Muscle layer of duodenum (tissue), 2 donors: Measurements from ENCODE around the gene MYRIP.

Experiments used
- H3K27ac ChIP-seq: one replicate; pipeline ENCODE4 v1.7.0; 2013; ENCODE audit warnings: mild to moderate bottlenecking, low read length
- H3K27me3 ChIP-seq: one replicate; pipeline ENCODE4 v1.7.0; 2013; ENCODE audit warnings: low read depth, mild to moderate bottlenecking, control low read depth, low read length
- H3K36me3 ChIP-seq, 2 donors: one replicate each; pipeline ENCODE4 v1.7.0; 2013; ENCODE audit warnings: low read length in 2 of 2, control low read depth in 1 of 2, mild to moderate bottlenecking in 1 of 2; ENCODE audit not compliant: insufficient read depth in 2 of 2, control insufficient read depth in 1 of 2
- H3K4me1 ChIP-seq, 2 donors: one replicate each; pipeline ENCODE4 v1.7.0; 2013; ENCODE audit warnings: low read length in 2 of 2, mild to moderate bottlenecking in 2 of 2, control low read depth in 1 of 2, moderate library complexity in 1 of 2; ENCODE audit not compliant: insufficient read depth in 2 of 2, control insufficient read depth in 1 of 2
- H3K4me3 ChIP-seq, 2 donors: one replicate each; pipeline ENCODE4 v1.7.0; 2013; ENCODE audit warnings: low read length in 2 of 2, low read depth in 1 of 2, mild to moderate bottlenecking in 1 of 2
- H3K9me3 ChIP-seq, 2 donors: one replicate each; pipeline ENCODE4 v1.7.0; 2013; ENCODE audit warnings: low read length in 2 of 2, control low read depth in 1 of 2, mild to moderate bottlenecking in 1 of 2; ENCODE audit not compliant: control insufficient read depth in 1 of 2
- donor health status: healthy.

The MYRIP gene

GRCh38 chr3:40088527-40089170, 279.2 kb downstream of the MYRIP start:
- Histone ChIP-seq H3K4me3 (no peak overlapping the region), H3K9me3 (no peaks in the 10 kb centered on the region), H3K4me1 (no peaks in the 10 kb centered on the region), H3K27ac (no peak overlapping the region), H3K27me3 (no peaks in the 10 kb centered on the region), H3K36me3 (no peaks in the 10 kb centered on the region)

GRCh38 chr3:40096661-40097111, 287.3 kb downstream of the MYRIP start:
- Histone ChIP-seq H3K36me3 (no peaks in the 10 kb centered on the region), H3K27me3 (no peaks in the 10 kb centered on the region), H3K9me3 (peaks cover 0 to 6% of the 10 kb centered on the region in 2 donors), H3K4me3 (no peak overlapping the region), H3K27ac (no peak overlapping the region), H3K4me1 (no peaks in the 10 kb centered on the region)

- Histone ChIP-seq H3K36me3 (no peaks in the 10 kb centered on the region), H3K4me3 (no peak overlapping the region), H3K27me3 (no peaks in the 10 kb centered on the region), H3K9me3 (peaks cover 0 to 12% of the 10 kb centered on the region in 2 donors), H3K27ac (no peak overlapping the region), H3K4me1 (no peaks in the 10 kb centered on the region)
Measured at GRCh38 chr3:40097131-40098117, 288.0 kb downstream of the MYRIP start.

GRCh38 chr3:40098261-40098759, 288.9 kb downstream of the MYRIP start:
- no peaks in the 10 kb centered on the region for H3K27me3 ChIP-seq
- H3K9me3 ChIP-seq = peaks cover 0 to 12% of the 10 kb centered on the region in 2 donors
- H3K4me1 ChIP-seq = no peaks in the 10 kb centered on the region
- no peak overlapping the region for H3K27ac ChIP-seq
- H3K4me3 ChIP-seq = no peak overlapping the region
- H3K36me3 ChIP-seq = no peaks in the 10 kb centered on the region

- H3K4me3 ChIP-seq = no peak overlapping the region
- H3K27me3 ChIP-seq = no peaks in the 10 kb centered on the region
- no peak overlapping the region for H3K27ac ChIP-seq
- H3K36me3 ChIP-seq = no peaks in the 10 kb centered on the region
- H3K4me1 ChIP-seq = no peaks in the 10 kb centered on the region
- peaks cover 0 to 12% of the 10 kb centered on the region in 2 donors for H3K9me3 ChIP-seq
Measured at GRCh38 chr3:40099871-40100270, 290.5 kb downstream of the MYRIP start.

- peaks cover 0 to 12% of the 10 kb centered on the region in 2 donors for H3K9me3 ChIP-seq
- H3K4me1 ChIP-seq = no peaks in the 10 kb centered on the region
- H3K4me3 ChIP-seq = no peak overlapping the region
- no peak overlapping the region for H3K27ac ChIP-seq
- no peaks in the 10 kb centered on the region for H3K36me3 ChIP-seq
- H3K27me3 ChIP-seq = no peaks in the 10 kb centered on the region
Measured at GRCh38 chr3:40102182-40102581, 292.8 kb downstream of the MYRIP start.

GRCh38 chr3:40103829-40104228, 294.4 kb downstream of the MYRIP start:
- Histone ChIP-seq H3K4me3 (no peak overlapping the region), H3K27ac (no peak overlapping the region), H3K36me3 (no peaks in the 10 kb centered on the region), H3K27me3 (no peaks in the 10 kb centered on the region), H3K9me3 (peaks cover 0 to 12% of the 10 kb centered on the region in 2 donors), H3K4me1 (no peaks in the 10 kb centered on the region)

GRCh38 chr3:40104441-40104840, 295.0 kb downstream of the MYRIP start:
- Histone ChIP-seq H3K27me3 (no peaks in the 10 kb centered on the region), H3K27ac (no peak overlapping the region)

GRCh38 chr3:40108643-40109042, 299.2 kb downstream of the MYRIP start:
- Histone ChIP-seq H3K27me3 (no peaks in the 10 kb centered on the region), H3K4me3 (no peak overlapping the region), H3K27ac (no peak overlapping the region), H3K9me3 (no peaks in the 10 kb centered on the region), H3K4me1 (no peaks in the 10 kb centered on the region), H3K36me3 (no peaks in the 10 kb centered on the region)

More at GRCh38 chr3:40104441-40104840, 295.0 kb downstream of the MYRIP start:
- Histone ChIP-seq H3K36me3 (no peaks in the 10 kb centered on the region), H3K9me3 (peaks cover 0 to 12% of the 10 kb centered on the region in 2 donors), H3K4me1 (no peaks in the 10 kb centered on the region), H3K4me3 (no peak overlapping the region)

- Histone ChIP-seq H3K9me3 (no peaks in the 10 kb centered on the region), H3K4me1 (peaks cover 0 to 6% of the 10 kb centered on the region in 2 donors), H3K4me3 (no peak overlapping the region), H3K27ac (no peak overlapping the region), H3K27me3 (no peaks in the 10 kb centered on the region), H3K36me3 (no peaks in the 10 kb centered on the region)
Measured at GRCh38 chr3:40109641-40110490, 300.5 kb downstream of the MYRIP start.
